ENCODE data around the gene KIAA0319L.

KIAA0319L gene

GRCh38 chr1:35519432-35519831 is 37.8 kb downstream of the KIAA0319L start:
- no peak for TF ChIP-seq CTCF (conservative IDR thresholded peaks at IDR 0.05; ENCODE audit: low read depth, low read length)
- H3K4me3 ChIP-seq (ENCODE audit: low read depth, low read length), result no peak overlapping the region
- no peak for DNase-seq (ENCODE audit: low read depth)

GRCh38 chr1:35518183-35518582 is 39.0 kb downstream of the KIAA0319L start:
- no peak for DNase-seq (ENCODE audit: low read depth)
- H3K4me3 ChIP-seq (ENCODE audit: low read depth, low read length), result no peak overlapping the region
- no peak for TF ChIP-seq CTCF (conservative IDR thresholded peaks at IDR 0.05; ENCODE audit: low read depth, low read length)

GRCh38 chr1:35511305-35511704 is 45.9 kb downstream of the KIAA0319L start:
- no peak for TF ChIP-seq CTCF (conservative IDR thresholded peaks at IDR 0.05; ENCODE audit: low read depth, low read length)
- H3K4me3 ChIP-seq (ENCODE audit: low read depth, low read length), result no peak overlapping the region

GRCh38 chr1:35509558-35509957 is 47.6 kb downstream of the KIAA0319L start:
- no peak overlapping the region for H3K4me3 ChIP-seq (ENCODE audit: low read depth, low read length)
- TF ChIP-seq CTCF (conservative IDR thresholded peaks at IDR 0.05; ENCODE audit: low read depth, low read length), result no peak
- DNase-seq (ENCODE audit: low read depth), result no peak

More at GRCh38 chr1:35511305-35511704, 45.9 kb downstream of the KIAA0319L start:
- no peak for DNase-seq (ENCODE audit: low read depth)

- H3K4me3 ChIP-seq (ENCODE audit: low read depth, low read length), result no peak overlapping the region
- DNase-seq (ENCODE audit: low read depth), result no peak
- no peak for TF ChIP-seq CTCF (conservative IDR thresholded peaks at IDR 0.05; ENCODE audit: low read depth, low read length)
Observed at GRCh38 chr1:35507947-35508346, 49.3 kb downstream of the KIAA0319L start.

GRCh38 chr1:35506960-35507912 is 50.0 kb downstream of the KIAA0319L start:
- no peak for TF ChIP-seq CTCF (conservative IDR thresholded peaks at IDR 0.05; ENCODE audit: low read depth, low read length)
- DNase-seq (ENCODE audit: low read depth), result no peak
- no peak overlapping the region for H3K4me3 ChIP-seq (ENCODE audit: low read depth, low read length)

Measured in choroid plexus epithelial cell (primary cell).